ENCODE measurements around the gene SNX2.

SNX2 gene

DNA sequence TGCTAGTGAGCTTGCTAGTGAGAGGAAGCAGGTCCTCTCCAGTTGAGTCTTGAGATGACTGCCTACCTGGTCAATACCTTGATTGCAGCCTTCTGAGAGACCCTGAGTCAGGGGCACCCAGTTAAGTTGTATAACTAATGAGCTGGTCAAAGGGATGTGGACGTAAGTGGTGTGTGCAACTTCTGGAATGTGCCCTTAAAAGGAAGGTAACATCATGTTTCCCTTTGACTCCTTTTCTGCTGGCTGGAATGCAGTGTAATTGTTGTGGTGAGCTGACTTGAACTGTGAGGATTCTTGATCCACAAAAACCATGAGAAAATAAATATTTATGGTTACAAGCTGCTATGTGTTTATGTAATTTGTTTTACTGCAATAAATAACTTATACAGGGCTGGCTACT is 2.4 kb upstream of the SNX2 start:
- DNase-seq (ENCODE audit: low spot score) = no peak

DNA sequence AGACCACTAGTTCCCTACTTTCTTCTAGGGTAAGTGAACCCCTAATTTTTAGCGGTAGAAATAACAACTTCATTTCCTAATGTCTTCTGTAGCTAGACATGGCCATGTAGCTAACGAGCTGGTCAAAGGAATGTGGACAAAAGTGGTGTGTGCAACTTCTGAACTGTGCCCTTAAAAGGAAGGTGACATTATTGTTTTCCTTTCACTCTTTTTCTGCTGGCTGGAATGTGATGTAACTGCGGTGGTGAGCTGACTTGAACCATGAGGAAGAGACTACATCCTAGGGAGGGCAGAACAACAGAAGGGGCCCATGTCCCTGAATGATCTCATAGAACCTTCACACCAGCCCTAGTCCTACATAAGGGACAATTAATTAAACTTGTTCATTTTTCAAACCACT is 1.3 kb upstream of the SNX2 start:
- peak; percentile 18 for DNase-seq (ENCODE audit: low spot score)

DNA sequence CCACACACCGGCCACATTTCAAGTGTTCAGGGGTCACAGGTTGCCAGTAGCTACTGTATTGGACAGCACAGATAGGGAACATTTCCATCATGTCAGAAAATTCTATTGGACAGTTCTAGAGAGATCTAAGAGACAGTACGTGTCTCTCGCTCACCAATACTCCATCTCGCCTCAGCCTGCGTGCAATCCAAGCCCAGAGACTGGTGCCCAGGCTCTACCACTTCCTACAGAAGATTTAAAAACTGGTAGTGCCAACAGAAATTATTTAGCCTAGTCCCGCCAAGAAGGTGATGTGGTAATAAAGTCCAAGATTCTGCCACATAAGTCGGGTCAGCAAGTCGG is 390 bp upstream of the SNX2 start:
- DNase-seq (ENCODE audit: low spot score) = no peak

DNA sequence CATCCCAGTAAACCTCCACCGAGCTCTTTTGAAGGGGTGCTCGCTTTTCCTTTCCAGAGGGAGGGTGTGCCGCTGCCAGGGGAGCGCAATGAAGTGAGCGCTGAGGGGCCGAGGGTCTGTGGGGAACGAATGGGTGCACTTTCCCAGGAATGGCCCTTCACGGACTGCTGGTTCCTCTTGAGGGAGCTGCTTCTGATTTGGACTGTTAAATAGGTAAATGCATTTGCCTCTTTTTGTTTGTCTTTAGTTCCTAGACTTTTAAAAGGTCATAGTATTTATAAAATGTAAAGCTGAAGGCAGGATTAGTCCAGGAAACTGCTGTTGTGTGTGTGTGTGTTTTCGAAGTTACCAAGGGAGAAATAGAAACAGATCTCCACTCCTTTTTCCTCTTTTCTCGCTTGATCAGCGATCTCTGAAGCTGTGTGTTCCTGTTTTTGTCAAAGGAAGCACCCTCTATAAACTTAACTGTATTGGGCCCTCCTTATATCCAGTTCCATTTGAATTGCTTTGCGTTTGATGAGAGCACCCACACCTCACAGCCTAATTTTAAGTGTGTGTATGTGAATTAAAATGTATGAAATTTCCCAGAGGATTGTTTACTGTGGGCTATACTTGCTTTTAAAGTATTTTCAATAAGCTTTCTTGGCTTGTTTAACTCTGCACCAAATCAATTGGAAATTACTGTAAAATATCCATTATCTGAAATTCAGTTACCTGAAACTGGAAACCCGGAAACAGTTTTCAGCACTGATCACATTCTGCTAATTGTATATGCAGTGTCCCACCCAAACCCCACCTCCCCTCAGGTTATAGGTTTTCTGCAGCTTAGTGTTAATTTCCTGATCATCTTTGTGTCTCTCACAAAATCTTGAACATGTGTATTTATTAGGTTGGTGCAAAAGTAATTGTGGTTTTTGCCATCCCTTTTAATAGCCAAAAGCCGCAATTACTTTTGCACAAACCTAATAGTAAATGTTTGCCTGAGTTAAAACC is 966 bp downstream of the SNX2 start:
- DNase-seq (ENCODE audit: low spot score) = no peak

- DNase-seq (ENCODE audit: low spot score) = no peak
Observed at GRCh38 chr5:122778157-122778556, 3.3 kb downstream of the SNX2 start.

GRCh38 chr5:122779451-122779850 is 4.6 kb downstream of the SNX2 start:
- DNase-seq (ENCODE audit: low spot score) = no peak

GRCh38 chr5:122780296-122780695 is 5.4 kb downstream of the SNX2 start:
- DNase-seq (ENCODE audit: low spot score) = no peak

- no peak for DNase-seq (ENCODE audit: low spot score)
Observed at GRCh38 chr5:122781465-122781864, 6.6 kb downstream of the SNX2 start.

- no peak for DNase-seq (ENCODE audit: low spot score)
Observed at GRCh38 chr5:122785294-122785693, 10.4 kb downstream of the SNX2 start.

DNA sequence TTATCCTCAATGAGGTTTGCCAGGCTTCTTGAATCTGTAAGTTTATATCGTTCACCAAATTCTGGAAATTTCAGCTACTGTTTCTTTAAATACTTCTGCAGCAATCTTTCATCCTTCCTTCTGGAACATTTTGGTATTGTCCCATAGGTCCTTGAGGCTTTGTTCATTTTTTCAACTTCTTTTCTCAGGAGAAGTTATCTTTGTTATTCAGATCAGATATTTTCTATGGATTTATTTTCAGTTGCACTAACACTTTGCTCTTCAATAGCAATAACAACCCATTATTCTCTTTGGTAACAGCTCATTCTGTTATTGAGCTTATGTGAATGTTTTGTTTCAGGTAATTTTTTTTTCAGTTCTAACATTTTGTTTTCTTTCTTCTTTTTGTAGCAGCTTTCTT is 13.5 kb downstream of the SNX2 start:
- no peak for DNase-seq (ENCODE audit: low spot score)

- DNase-seq (ENCODE audit: low spot score) = no peak
Observed at GRCh38 chr5:122788996-122789395, 14.1 kb downstream of the SNX2 start.

GRCh38 chr5:122789461-122790171 is 14.7 kb downstream of the SNX2 start:
- DNase-seq (ENCODE audit: low spot score) = no peak

- no peak for DNase-seq (ENCODE audit: low spot score)
Observed at GRCh38 chr5:122790354-122791103, 15.6 kb downstream of the SNX2 start.

DNA sequence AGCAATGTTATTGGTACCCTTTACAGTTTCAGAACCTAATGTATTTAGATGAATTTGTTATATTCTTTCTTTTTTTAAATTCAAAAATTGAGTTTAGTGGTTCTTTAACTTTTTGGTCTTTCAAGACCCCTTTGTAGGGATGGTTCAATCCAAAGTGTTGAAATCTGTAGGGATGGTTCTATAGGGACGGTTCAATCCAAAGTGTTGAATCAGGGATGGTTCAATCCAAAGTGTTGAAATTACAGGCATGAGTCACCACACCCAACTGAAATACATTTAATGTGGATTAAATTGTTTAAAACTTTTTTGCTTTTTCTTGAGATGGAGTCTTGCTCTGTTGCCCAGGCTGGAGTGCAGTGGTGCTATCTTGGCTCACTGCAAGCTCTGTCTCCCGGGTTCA is 30.6 kb downstream of the SNX2 start:
- no peak for DNase-seq (ENCODE audit: low spot score)

DNA sequence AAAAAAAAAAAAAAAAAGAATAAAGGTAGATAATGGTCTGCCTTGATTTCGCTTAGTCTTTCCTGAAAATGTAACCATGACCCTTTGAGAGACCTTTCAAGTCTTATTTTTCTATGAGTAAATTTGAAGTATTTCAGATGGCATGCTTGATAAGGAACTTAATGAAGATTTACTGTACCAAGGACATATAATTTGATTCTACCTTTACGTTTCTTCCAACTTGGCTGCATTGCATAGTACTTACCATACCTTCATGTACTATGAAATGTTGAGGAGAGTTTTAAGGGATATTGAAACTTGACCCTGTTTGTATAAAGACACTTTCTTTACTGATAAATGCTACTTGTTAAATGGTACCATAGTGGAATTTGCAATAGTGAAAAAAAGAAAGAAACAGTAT is 35.5 kb downstream of the SNX2 start:
- DNase-seq (ENCODE audit: low spot score) = no peak

DNA sequence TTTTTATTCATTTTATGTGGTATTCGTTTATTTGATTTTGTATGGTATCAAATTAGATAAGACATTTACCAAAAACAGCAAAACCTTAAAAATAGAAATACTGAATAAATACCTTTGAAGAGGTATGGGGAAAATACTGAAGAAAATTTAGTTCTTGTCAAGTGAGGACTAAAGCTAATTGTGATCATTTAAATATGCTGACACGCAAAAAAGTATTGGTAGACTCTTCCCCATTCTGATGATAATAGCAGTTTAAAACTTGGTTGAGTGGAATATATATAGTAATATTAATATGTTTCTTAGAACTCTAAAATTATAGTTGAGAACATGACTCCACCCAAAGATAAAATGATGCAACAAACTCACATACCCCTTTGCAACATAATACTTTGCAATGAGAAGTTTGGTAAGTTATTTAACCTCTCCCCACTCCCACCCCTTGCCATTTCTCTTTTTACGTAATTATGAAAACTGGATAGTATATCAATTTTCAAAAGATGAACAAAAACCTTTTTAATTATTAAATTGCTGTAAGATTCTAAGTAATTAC is 40.4 kb downstream of the SNX2 start:
- no peak for DNase-seq (ENCODE audit: low spot score)

DNA sequence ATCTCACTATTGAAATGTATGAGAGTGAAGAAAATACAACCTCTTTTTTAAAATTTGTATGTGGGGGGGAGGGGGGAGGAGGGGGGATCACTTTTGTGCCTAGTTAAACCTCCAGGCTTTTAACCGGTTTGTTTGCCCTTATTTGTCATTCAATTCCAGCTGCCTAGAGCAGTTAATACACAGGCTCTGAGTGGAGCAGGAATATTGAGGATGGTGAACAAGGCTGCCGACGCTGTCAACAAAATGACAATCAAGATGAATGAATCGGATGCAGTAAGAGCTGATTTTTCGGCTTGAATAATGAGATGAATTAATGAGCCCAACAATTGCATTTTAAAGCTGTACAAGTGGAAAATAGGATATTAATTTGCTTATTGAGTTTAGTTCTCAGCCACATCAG is 41.9 kb downstream of the SNX2 start:
- no peak for DNase-seq (ENCODE audit: low spot score)

- DNase-seq (ENCODE audit: low spot score) = no peak
Observed at GRCh38 chr5:122831984-122832383, 57.1 kb downstream of the SNX2 start.

DNA sequence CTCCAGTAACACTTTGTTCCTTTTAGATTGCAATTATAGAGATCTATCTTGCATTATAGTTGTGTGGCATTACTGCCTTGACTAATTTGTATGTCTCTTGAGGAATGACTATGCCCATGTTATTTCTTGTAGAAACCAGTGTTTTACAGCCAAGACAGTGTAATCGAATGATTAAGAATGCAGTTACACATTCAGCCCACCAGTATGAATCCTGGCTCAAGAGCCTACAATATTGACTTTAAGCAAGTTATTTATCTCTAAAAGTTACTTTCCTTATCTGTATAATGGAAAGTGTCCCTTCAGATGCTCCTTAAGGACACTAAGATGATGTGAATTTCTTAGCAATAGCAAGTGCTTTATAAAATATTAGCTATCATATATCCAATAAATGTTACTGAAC is 60.8 kb downstream of the SNX2 start:
- DNase-seq (ENCODE audit: low spot score) = no peak

GRCh38 chr5:122836947-122837346 is 62.1 kb downstream of the SNX2 start:
- DNase-seq (ENCODE audit: low spot score) = no peak

GRCh38 chr5:122839731-122840130 is 64.9 kb downstream of the SNX2 start:
- no peak for DNase-seq (ENCODE audit: low spot score)

DNA sequence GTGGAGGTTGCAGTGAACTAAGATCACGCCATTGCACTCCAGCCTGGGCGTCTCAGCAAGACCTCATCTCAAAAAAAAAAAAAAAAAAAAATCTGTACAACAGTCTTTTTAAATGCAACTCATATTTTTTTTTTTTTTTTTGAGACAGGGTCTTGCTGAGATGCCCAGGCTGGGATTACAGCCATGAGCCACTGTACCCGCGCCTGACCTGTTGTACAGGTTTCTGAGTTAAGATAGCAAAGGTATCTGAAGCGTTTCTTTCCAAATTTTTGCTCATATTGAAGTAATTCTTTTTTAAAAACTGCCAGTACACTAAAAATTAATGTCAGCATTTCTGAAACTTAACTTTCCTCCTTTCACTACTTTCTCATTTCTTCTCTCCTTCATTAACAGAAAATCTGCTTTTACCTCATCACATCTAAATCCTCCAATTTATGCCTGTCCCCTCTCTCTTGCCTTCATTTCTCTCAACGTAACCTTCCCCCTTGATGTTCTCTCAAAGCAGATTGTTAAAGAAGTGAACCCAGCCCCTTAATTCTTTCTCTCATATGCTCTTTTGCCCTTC is 67.2 kb downstream of the SNX2 start:
- DNase-seq (ENCODE audit: low spot score) = no peak

Data from HuH-7 (cell line).